Activated effector memory CD4-positive, alpha-beta T cell treated with anti-CD3 and anti-CD28 coated beads, Interleukin-2, amount 50 U/mL, for 16 hours (primary cell): ENCODE measurements around the gene IRX2.

Experiments
- DNase-seq: peaks from one replicate; pipeline ENCODE4 v3.0.0-alpha.2; 2020

The IRX2 gene

GRCh38 chr5:2755681-2756171 is 4.2 kb upstream of the IRX2 start:
- no peak for DNase-seq

DNA sequence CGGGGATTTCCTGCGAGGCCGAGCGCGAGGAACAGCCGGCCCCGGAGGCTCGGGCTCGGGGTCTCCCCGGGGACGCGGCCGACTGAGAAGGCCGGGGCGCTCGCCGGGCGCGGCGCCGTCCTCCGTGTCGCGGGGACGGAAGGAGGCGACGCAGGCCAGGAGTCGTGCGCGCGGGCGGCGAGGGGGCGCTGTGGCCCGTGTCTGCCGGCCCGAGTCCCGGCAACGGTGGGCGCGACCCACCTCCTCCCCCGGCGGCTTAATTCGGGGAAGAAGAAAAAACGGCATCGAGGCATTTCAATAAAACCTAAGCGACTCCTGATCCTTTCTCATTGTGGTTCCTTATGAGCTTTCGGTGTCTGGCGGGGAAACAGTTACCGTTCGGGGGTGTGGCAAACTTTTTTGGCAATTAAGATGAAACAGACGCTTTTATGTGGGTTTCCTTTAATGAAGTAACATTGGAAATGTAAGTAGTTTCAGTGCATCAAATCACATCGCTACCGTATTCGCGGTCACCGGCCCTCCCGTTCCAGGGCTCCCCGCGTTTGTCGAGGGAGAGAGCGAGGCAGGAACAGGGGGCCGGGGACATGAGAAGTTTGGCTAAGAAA is 3.7 kb upstream of the IRX2 start:
- DNase-seq: no peak

DNA sequence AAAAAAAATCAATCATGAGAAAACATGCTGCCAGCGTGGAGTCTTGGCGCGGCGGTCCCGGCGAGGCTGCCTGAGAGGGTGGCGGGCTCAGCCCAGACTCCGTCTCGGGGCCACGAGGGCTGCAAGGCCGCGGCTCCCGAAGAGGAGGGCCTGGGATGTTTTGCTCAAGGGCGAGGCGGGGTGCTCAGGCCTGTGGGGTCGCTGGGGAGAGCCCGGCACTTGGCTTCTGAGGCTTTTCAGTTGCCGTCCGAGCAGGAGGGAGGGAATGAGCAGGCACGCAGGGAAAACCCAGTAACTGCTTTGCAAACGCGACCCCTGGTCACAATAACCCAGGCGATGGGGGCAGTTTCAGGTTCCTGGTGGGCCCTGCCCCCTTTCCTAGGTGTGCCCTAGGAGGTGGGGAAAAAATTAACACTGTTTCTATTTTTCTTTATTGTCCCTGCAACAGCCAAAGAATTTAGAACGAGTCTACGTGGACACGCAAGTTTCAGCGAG is 3.2 kb upstream of the IRX2 start:
- no peak for DNase-seq

DNA sequence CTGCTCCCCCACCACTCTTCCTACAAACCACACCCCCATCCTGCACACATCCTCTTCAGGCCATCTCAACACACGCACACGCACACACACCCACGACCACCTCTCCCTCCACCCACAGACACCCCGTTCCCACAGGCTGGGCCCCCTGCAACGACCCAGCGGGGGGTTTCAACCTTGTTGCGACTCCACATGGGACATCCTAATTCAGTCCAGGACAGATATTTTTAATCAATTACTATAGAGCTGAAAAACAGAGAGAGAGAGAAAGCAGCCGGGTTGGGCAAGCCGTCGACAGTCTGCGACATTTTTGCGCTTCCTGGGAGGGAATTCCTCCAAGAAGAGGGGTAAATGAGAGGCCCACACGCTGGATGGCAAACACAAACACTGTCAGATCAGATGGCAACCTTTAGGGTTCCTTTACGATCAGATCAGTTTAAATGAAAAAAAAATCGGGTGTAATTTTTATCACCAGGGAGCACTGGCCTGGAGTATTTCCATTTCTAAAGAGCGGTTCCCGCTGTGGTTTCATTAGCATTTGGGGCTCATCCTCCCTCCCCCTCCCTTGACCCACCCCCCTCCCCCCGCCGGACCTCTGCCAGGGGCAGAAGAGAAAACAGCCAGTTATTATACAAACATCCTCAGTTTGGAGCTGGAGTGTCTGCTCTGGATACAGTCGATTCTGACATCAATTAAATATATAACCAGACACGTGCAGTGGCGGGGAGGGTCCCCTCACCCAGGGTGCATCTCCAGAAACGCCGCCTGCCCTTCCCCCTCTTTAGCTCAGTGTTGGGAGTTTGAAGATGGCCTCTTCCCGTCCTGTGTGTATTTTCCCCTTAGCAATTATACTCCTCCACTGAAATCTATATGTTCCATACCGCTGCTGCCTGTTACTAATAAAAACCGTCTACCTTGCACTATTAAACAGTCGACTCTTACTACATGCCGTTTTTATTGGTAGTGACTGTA is 2.3 kb upstream of the IRX2 start:
- no peak for DNase-seq

DNA sequence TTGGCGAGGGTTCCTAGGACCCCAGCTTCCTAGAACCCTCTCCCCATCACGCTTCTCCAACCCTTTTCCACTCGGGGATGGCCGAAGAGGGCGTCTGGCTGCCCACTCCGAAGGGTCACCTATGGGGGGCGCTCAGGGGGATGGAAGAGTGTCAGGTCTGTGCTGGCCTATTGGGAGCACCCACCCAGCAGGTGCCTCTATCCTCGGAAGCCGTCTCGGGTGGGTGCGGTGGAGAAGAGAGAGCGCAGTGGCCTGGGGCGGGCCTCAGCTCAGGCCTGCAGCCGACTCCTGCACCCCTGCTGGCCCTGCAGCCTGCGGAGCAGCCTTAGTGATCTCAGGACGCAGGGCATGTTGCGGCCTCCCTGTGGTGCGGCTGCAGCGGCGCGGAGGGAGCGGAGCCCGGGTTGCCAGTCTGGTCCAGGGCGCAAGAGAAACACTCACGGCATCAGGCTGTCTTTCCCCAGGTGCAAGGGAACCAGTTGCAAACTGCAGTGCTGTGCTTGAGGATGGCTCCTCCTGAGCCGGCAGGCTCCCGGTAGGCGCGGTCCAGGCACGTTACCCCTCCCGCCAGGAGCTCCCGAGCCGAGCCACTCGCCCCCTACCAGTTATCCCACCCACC is 1.5 kb upstream of the IRX2 start:
- DNase-seq: no peak

DNA sequence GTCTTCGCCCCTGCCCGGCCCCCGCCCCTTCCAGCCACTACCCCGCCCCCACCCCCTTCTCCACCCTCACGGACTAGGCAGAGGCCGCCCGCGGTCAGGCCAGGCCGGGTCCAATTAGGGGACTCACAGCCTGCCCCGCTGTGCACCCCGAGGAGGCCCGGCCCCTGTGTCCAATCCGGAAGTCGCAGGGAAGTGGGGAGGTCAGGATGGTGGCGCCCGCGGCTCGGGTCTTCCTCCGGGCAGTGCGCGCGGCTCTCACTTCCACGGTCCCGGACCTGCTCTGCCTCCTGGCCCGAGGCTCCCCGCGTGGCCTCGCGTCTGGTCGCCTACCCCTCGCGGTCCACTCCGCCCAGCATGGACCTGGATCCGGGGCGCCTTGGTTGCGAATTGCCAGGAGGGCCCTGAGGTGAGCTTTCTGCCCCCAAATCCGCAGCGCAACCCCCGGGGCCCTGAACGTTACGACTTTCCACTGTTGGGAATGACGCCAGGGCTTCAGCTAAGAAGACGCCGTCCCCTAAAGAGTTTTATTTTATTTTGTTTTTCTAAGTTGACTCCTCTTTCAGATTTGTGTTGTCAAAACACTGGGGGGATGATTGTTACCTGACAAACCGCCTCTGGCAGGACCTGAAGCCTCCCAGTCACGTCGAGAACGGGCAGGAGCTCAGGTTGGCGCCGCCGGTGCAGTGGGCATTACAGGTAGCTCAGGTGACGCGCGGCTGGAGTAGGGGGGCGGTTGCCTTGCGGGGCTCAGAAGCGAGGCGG is 763 bp upstream of the IRX2 start:
- no peak for DNase-seq

GRCh38 chr5:2750758-2751464 is 566 bp downstream of the IRX2 start:
- DNase-seq: no peak

DNA sequence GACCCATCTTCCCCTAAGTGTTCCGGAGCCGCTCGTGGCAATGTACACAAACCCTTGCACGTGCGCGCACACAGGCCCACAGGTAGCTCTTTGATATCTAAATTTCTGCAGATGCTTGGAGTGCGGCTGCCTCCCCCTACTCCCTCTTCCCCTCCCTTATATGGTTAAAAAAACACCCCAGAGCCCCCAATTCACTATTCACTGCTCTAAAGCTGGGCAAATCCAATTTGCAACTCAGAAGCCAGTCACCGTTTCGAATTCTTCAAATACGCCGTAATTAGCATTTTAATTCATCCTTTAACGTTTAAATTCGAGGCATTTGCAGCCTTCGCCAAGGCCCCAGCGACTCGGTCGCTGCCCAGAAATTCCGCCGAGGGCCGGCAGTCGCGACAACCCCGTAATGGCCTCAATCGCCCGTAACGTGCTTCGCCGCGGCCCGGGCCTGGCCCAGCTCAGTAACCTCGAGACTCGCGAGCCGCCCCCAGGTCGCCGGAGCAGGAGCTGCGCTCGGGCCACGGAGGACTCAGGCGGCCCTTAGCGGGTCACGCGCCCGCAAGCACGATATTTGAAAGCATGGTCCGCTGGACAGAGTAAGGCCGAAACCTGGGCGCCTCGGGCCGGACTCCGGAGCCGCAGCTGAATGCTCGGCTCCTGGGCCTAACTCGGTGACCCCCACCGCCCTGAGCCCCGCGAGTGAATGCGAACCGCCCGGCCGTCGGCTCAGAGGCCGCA is 1.3 kb downstream of the IRX2 start:
- DNase-seq: no peak

DNA sequence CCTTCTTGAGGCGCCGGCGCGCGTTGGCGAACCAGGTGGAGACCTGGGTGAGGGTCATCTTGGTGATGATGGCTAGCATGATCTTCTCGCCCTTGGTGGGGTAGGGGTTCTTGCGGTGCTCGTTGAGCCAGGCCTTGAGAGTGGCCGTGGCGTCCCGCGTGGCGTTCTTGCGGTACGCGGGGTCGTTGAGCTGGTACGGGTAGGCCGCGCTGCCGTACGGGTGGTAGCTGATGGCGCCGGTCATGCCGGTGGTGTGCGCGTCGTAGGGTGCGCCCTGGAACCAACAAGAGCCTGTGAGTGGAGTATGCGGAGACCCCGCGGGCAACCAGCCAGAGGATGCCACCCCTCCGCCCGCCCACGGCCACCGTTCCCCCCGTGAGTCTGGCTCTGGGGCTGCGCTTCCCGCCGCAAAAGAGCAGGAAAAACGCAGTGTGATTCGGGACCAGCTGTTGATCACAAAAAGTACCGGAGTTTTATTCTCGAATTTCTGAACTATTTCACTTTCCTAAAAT is 1.9 kb downstream of the IRX2 start:
- DNase-seq: no peak

GRCh38 chr5:2748861-2749513 is 2.5 kb downstream of the IRX2 start:
- no peak for DNase-seq

GRCh38 chr5:2748179-2748860 is 3.2 kb downstream of the IRX2 start:
- DNase-seq: no peak

- no peak for DNase-seq
These were observed 3.9 kb downstream of the IRX2 start for GRCh38 chr5:2747363-2748162.

DNA sequence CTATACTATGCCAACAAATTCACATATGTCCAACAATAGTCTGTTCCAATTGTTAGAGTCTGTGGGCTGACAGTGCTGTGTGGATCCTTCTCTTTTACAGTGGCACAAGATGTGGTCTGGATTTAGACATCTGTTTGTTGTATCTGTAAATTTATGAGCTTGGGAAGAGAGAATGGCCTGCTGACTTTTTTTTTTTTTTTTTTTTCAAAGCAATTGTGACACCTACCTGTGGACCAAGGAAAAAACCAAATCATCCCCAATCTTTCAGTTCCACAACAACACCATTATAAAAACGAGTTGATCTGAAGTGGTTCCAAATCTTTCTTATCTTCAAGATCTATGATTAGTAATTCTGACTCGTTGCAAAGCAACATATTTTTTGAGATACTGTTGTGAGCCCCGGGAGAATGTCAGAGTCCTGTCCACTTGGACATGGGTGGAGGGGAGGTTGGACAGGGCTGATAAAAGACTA is 4.9 kb downstream of the IRX2 start:
- no peak for DNase-seq

DNA sequence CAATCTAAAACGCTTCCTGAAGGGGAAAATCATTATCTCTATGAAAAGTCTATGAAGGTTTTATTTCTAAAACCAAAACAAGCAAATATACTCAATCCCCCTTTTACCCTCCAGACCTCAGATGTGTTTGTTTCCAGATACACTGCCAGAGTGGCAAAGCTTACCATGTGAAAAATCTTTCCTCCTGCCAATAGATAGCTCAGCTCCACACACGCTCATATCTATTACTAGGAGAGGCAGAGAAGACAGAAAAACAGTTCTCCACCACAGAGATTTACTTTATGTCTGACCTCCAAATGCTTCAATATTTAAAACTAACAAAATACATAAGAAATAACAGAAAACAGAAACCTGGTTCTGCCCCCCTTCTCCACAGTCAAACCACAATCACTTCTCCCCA is 7.0 kb downstream of the IRX2 start:
- DNase-seq: no peak

DNA sequence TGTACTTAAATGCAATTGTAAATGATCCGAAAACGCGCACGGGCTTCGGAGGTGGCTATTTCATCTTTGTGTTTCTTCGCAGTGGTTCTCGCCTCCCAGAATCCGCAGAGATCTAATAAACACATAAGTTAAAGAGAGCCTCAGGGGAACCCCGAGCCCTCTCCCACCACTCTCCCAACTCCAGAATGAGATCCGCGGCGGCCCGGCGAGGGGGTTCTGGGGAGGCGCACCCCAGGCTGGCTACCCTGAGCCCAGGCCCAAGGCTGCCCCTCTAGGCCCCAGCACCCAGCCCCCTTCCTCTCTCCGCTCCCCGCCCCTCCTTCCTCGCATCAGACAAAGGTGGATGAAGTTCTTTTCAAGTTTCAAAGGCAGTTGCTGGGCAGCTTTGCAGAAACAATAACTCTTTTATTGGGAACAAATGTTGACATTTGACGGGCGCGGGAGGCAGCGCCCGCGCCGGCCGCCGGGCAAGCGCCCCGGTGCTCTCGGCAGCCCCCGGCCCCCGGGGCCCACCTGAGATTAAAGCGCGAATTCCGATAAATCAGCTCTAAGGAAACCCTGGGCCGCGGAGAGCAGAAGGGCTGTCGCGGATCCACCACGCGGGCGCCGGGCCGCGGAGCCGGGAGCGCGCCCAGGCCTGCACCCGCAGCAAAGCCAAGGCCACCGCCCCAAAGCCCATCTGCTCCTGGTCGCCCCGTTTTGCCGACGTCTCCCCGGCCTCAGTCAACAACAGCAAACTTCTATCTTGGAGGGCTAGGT is 8.4 kb downstream of the IRX2 start:
- no peak for DNase-seq

GRCh38 chr5:2741956-2742355 is 9.5 kb downstream of the IRX2 start:
- no peak for DNase-seq

DNA sequence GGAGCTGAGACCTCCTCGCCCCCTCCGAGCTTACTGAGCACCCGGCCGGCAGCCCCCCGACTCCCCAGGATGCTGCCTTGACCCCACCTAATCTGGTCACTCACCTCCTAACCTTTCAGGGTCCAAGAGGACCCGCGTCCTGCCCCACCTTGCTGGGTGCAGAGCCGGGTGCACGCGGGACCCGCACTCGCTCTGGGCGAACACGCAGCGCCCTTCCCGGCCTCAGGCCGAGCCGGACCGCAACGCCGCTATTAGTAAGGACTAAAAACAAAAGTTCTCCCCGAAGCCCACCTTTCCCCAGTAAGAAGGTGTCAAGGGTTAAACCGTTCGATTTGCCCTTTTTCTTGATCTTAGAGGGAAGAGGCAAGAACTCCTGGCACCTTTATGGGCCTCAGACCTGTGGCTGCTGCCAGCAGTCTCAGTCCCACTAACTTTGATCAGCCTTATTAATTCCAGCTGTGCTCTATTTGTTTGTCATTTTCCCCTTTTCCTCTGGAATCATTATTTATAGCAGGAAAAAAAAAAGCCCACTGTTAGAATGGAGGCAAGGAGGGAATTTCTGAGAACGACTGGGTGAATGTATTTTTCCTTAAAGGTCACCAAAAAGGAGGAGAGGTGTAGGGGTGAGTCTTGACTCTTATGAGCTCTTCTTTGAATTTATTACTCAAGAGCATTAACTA is 10.5 kb downstream of the IRX2 start:
- DNase-seq: no peak
